B cell (primary cell): ENCODE data around the gene PDE11A. TPM values are rescaled to one million over a fixed set of nuclear protein-coding genes. Genes with fewer than 3 reads are reported as not detected.

ENCODE experiments used
- ATAC-seq: fragments of 200-7000 bp; cut with Tn5 transposase; one replicate; pipeline ENCODE4 v1.10.0; 2021; ENCODE audit warnings: low read depth, mild to moderate bottlenecking, moderate number of reproducible peaks, moderate library complexity
- CTCF ChIA-PET: fragments of 350-600 bp; sonication (Branson Sonifier 250); formaldehyde crosslinking; loops from one replicate; lab custom pipeline; 2021; ENCODE audit warnings: antibody characterized with exemption, inconsistent platforms; lab: Charles Lee
- POLR2A ChIA-PET: fragments of 350-600 bp; sonication (Branson Sonifier 250); formaldehyde crosslinking; loops from one replicate; lab custom pipeline; 2021; ENCODE audit warnings: antibody characterized with exemption; lab: Charles Lee
- DNase-seq: peaks from one replicate; pipeline ENCODE4 v3.0.0; 2013
- H2AFZ ChIP-seq: 2 replicates; pipeline ENCODE4 v1.6.1; 2012; ENCODE audit warnings: mild to moderate bottlenecking, low read depth, low read length; ENCODE audit not compliant: insufficient read depth, poor library complexity, severe bottlenecking
- H3K27ac ChIP-seq, 2 donors: 1 replicate in 1 of 2; 2 replicates in 1 of 2; pipeline ENCODE4 v1.5.1; 2012 to 2013; ENCODE audit warnings: low read length in 2 of 2, mild to moderate bottlenecking in 2 of 2, moderate library complexity in 1 of 2
- H3K27me3 ChIP-seq, 4 experiments: fragments of 200-600 bp in 1 of 4; sonication (generic) in 1 of 4; replicated peaks in 1 of 4; 1 replicate in 2 of 4; 2 replicates in 2 of 4; pipeline versions ENCODE4 v1.6.1 to v1.7.0; 2013 to 2016; ENCODE audit warnings: low read length in 3 of 4, mild to moderate bottlenecking in 2 of 4, mixed read lengths in 1 of 4, moderate library complexity in 1 of 4; ENCODE audit not compliant: insufficient read depth in 4 of 4, control insufficient read depth in 3 of 4; ENCODE audit errors: control extremely low read depth in 1 of 4
- H3K36me3 ChIP-seq, 2 experiments: replicated peaks in 1 of 2; 1 replicate in 1 of 2; 2 replicates in 1 of 2; pipeline versions ENCODE4 v1.6.1 to v1.7.1; 2013; ENCODE audit warnings: low read length in 1 of 2; ENCODE audit not compliant: insufficient read depth in 2 of 2, control insufficient read depth in 1 of 2; ENCODE audit errors: control extremely low read depth in 1 of 2, extremely low read depth in 1 of 2
- H3K4me1 ChIP-seq, 2 donors: fragments of 200-600 bp in 1 of 2; sonication (generic) in 1 of 2; 1 replicate in 1 of 2; 2 replicates in 1 of 2; pipeline versions ENCODE4 v1.5.1 to v1.6.1; 2013 to 2017; ENCODE audit warnings: low read length in 2 of 2; ENCODE audit not compliant: control insufficient read depth in 2 of 2, insufficient read depth in 2 of 2
- H3K4me2 ChIP-seq: replicated peaks from 2 replicates; pipeline ENCODE3; 2012; ENCODE audit warnings: mild to moderate bottlenecking, low read depth, low read length; ENCODE audit not compliant: poor library complexity, severe bottlenecking
- H3K4me3 ChIP-seq, 5 experiments: fragments of 200-600 bp in 1 of 5; sonication (generic) in 1 of 5; 1 replicate in 3 of 5; 2 replicates in 2 of 5; pipeline versions ENCODE4 v1.5.1 to v1.7.0; 2011 to 2016; ENCODE audit warnings: low read length in 4 of 5, mild to moderate bottlenecking in 4 of 5, low read depth in 2 of 5, control low read depth in 1 of 5, moderate library complexity in 1 of 5; ENCODE audit not compliant: insufficient read depth in 1 of 5; ENCODE audit errors: control extremely low read depth in 1 of 5, extremely low read depth in 1 of 5
- H3K79me2 ChIP-seq: fragments of 200-600 bp; sonication (generic); one replicate; pipeline ENCODE4 v1.6.0; 2016; ENCODE audit warnings: low read length; ENCODE audit not compliant: control insufficient read depth, insufficient read depth
- H3K9ac ChIP-seq: fragments of 200-600 bp; sonication (generic); 2 replicates; pipeline ENCODE4 v1.6.1; 2017; ENCODE audit warnings: mild to moderate bottlenecking, low read length, moderate library complexity
- H3K9me3 ChIP-seq, 3 donors: one replicate each; pipeline versions ENCODE4 v1.6.1 to v1.7.1; 2013; ENCODE audit warnings: low read length in 2 of 3; ENCODE audit not compliant: control insufficient read depth in 2 of 3, insufficient read depth in 1 of 3; ENCODE audit errors: control extremely low read depth in 1 of 3
- H4K20me1 ChIP-seq: 2 replicates; pipeline ENCODE4 v1.6.0; 2012; ENCODE audit warnings: mild to moderate bottlenecking, low read length; ENCODE audit not compliant: insufficient read depth, control insufficient read depth, poor library complexity, severe bottlenecking
- H3K27ac Mint-ChIP-seq: one replicate; pipeline ENCODE4 v1.8.0; 2021; ENCODE audit warnings: mixed read lengths
- H3K27me3 Mint-ChIP-seq: one replicate; pipeline ENCODE4 v1.8.0; 2021; ENCODE audit warnings: mixed read lengths
- H3K4me1 Mint-ChIP-seq: one replicate; pipeline ENCODE4 v1.8.0; 2021; ENCODE audit warnings: mixed read lengths
- H3K4me3 Mint-ChIP-seq: one replicate; pipeline ENCODE4 v1.8.0; 2021; ENCODE audit warnings: mixed read lengths
- H3K9me3 Mint-ChIP-seq: one replicate; pipeline ENCODE4 v1.8.0; 2022; ENCODE audit warnings: mixed read lengths; ENCODE audit not compliant: insufficient read depth
- EZH2 ChIP-seq: IDR thresholded peaks from 2 replicates; pipeline ENCODE4 v1.6.1; 2012; ENCODE audit warnings: borderline replicate concordance, low read depth, mild to moderate bottlenecking, moderate library complexity, low read length; ENCODE audit not compliant: insufficient read depth, poor library complexity, severe bottlenecking
- WGBS: methylation state at CpG from one replicate; pipeline ENCODE4 v1.1.5; 2013; ENCODE audit warnings: missing lambda C conversion rate; ENCODE audit not compliant: insufficient coverage; 5-methylcytosine and 5-hydroxymethylcytosine counted together
- intact Hi-C: fragments of 100-400 bp; cut with micrococcal nuclease; formaldehyde crosslinking; loops from one replicate; pipeline ENCODE4 v1.10.0; 2022
- polyA plus RNA-seq: library from polyadenylated mRNA; depleted of rRNA; stranded (reverse); fragments of >200 nt; gene quantifications from 2 replicates; pipeline ENCODE4 v1.2.3, GENCODE V29; 2012
- total RNA-seq, 2 donors: library from RNA; stranded (reverse); fragments of 120-200 nt in 1 of 2; gene quantifications; 1 replicate in 1 of 2; 2 replicates in 1 of 2; pipeline versions ENCODE4 v1.2.3 to v1.2.4, GENCODE V29; 2013 to 2022
- TF ChIP-seq, protein P1 (sequence below): fragments of 200-600 bp; IDR thresholded peaks from one replicate; pipeline ENCODE4 v1.8.0; 2022; ENCODE audit warnings: antibody characterized with exemption, mild to moderate bottlenecking

PDE11A gene
- total and polyA plus RNA-seq, 2 donors (not counting 1 experiment from before 2014, with no cell fraction given) = 0.25 TPM; not detected in 1

DNA sequence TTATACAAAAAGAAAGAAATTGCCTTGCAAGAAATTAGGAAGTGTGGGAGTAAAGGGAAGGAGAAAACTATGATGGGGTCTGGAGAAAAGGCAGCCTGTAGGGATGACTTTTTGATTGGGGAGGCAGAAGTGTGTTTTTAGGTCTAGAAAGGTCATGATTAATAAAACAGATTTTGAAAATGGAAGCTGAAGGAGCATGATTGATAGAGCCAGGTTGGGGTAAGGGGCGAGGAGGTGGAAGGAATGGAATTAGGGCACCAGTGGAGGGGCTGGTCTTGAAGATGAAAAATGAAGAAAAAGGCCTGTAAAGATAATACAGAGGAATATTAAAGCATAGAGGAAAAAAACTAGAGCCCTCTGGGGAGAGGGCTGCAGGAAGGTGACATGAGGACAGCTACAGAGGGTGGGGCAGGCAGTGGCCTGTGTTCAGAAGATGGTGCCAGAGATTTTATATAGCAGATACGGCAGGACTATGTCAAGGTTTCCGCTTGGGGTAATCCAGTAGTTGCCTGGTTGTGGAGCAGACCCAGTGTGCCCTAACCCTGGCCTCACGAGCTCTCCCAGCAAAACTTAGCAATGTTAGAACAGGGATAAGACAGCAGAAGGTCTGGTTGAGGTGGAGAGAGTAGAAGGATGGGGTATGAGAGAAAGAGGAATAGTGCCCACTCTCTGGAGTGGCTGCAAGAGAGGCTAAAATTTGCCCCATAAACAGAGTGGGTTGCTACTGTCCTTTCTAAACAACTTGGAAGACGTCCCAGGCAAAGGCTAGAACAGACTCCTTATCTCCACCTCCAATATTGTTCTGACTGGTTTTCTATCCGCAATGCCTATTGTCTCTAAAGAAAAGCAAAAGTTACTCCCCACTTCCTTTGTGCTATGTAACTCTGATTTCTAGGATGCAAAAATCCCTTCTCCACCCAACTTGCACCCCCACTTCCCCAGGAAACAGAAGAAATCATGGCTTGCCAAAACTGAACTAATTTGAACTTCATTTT is 392.7 kb downstream of the PDE11A start:
- no peaks in the 10 kb centered on the region for H4K20me1 ChIP-seq
- no peak overlapping the region for H3K27ac ChIP-seq
- no peaks in the 10 kb centered on the region for H3K4me1 ChIP-seq
- Mint-ChIP-seq H3K9me3 (no peaks in the 10 kb centered on the region), H3K27ac (no peak overlapping the region), H3K4me1 (no peaks in the 10 kb centered on the region), H3K4me3 (no peak overlapping the region), H3K27me3 (peaks cover 12% of the 10 kb centered on the region)
- no peaks in the 10 kb centered on the region for H3K9me3 ChIP-seq
- H3K9ac ChIP-seq = no peak overlapping the region
- TF ChIP-seq EZH2 = no peak
- TF ChIP-seq, protein P1, sequence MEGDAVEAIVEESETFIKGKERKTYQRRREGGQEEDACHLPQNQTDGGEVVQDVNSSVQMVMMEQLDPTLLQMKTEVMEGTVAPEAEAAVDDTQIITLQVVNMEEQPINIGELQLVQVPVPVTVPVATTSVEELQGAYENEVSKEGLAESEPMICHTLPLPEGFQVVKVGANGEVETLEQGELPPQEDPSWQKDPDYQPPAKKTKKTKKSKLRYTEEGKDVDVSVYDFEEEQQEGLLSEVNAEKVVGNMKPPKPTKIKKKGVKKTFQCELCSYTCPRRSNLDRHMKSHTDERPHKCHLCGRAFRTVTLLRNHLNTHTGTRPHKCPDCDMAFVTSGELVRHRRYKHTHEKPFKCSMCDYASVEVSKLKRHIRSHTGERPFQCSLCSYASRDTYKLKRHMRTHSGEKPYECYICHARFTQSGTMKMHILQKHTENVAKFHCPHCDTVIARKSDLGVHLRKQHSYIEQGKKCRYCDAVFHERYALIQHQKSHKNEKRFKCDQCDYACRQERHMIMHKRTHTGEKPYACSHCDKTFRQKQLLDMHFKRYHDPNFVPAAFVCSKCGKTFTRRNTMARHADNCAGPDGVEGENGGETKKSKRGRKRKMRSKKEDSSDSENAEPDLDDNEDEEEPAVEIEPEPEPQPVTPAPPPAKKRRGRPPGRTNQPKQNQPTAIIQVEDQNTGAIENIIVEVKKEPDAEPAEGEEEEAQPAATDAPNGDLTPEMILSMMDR = no peak
- H3K79me2 ChIP-seq = no peaks in the 10 kb centered on the region
- 86% methylated on average over 6 of the region's 6 CpGs for WGBS
- DNase-seq = no peak
- H3K4me2 ChIP-seq = no peak overlapping the region
- no peak for ATAC-seq
- ChIA-PET POLR2A (no interaction called here), CTCF (interaction anchor here (0.5 kb wide), 1 partner anchor 1424 kb away, joined by 4 read pairs; no protein-coding TSS in a partner anchor)
- no peak overlapping the region for H2AFZ ChIP-seq
- H3K27me3 ChIP-seq = peaks cover 0 to 5% (median 0%) of the 10 kb centered on the region in 4 experiments
- intact Hi-C loops = no loop called here
- H3K36me3 ChIP-seq = no peaks in the 10 kb centered on the region
- no peak overlapping the region for H3K4me3 ChIP-seq

DNA sequence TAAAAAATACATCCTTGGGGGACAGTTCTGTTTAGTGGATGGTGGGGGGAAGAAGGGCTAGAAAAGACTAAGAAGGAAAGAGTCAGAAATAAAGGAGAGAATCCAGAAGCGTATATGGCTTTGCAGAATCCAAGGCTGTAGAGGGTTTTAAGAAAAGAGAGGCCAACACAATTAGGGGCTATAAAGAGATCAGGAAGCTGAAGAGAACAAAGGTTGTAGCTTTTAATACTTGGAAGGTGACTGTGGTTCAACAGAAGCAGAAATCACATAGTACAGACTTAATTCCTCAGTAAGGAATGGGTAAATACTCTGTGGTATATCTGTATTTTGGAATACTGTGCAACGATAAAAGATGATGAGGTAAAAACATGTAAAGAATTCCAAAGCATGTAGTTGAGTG is 393.6 kb downstream of the PDE11A start:
- no peak for TF ChIP-seq EZH2
- Histone ChIP-seq H3K36me3 (no peaks in the 10 kb centered on the region), H3K27ac (no peak overlapping the region), H2AFZ (no peak overlapping the region), H3K4me1 (no peaks in the 10 kb centered on the region), H3K79me2 (no peaks in the 10 kb centered on the region), H3K27me3 (peaks cover 0 to 5% (median 0%) of the 10 kb centered on the region in 4 experiments), H3K4me2 (no peak overlapping the region), H4K20me1 (no peaks in the 10 kb centered on the region), H3K9ac (no peak overlapping the region), H3K4me3 (no peak overlapping the region), H3K9me3 (no peaks in the 10 kb centered on the region)
- ATAC-seq (no peak), DNase-seq (no peak)
- H3K4me3 Mint-ChIP-seq = no peak overlapping the region
- intact Hi-C loops = no loop called here
- no peaks in the 10 kb centered on the region for H3K4me1 Mint-ChIP-seq
- H3K9me3 Mint-ChIP-seq = no peaks in the 10 kb centered on the region
- H3K27me3 Mint-ChIP-seq = peaks cover 12% of the 10 kb centered on the region
- 88% methylated on average over 1 of the region's 2 CpGs for WGBS
- no peak overlapping the region for H3K27ac Mint-ChIP-seq
- ChIA-PET POLR2A (no interaction called here), CTCF (no interaction called here)
